GM21367 (cell line): ENCODE measurements around the gene GNPTAB.
"Not testable (repeated sequence)": the region's sequence is repeated elsewhere in the genome, so short reads cannot be mapped to it uniquely, and the experiment has no call there.

Experiments
- ATAC-seq: cut with Tn5 transposase; IDR thresholded peaks from one replicate; pipeline ENCODE4 v1.9.1; 2021; ENCODE audit not compliant: unreplicated experiment

The GNPTAB gene

DNA sequence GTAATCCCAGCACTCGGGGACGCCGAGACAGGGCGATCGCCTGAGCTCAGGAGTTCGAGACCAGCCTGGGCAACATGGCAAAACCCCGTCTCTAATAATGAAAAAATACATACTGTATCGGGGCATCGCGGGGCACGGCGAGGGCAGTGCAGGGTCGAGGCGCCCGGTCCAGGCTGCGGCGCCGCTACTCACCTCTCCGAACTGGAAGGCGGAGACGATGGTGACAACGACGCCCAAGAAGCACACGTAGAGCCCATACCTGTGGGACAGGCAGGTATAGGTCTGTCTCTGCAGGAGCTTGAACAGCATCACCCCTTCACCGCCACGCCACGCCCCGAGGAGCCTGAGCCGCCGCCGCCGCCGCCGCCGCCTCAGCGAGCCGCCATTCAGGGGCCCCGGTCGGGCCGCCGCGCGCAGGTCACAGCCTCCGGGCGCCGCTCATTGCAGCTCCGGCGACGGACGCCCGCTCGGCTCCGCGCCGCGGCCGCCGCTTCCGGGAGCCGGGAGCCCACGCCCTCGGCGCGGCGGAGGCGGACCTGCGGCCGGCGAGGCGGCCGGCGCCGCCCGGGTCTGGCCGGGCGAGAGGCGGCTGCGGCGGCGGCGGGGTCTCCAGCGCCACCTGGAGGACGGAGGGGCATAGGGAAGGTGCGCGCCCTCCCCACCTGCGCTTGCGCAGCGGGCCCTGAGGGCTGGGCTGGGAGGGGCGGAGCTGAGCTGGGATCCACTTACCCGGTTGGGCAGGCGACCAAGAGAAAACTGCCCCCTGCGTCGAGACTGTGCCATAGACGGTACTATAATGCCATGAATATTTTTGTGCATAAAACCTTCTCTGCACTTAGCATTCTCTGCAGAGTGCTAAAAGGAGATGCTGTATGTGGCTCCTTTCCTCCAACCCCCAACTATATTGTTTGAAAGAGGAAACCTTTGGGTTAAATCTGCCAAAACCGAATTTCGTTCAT lies at the start of gene GNPTAB:
Gene GNPTAB, minus strand, starts transcription at position 593 of the 959 bp plus-strand sequence. Its CDS starts 284 bp downstream, at position 309.
- peak; percentile 90 for ATAC-seq

DNA sequence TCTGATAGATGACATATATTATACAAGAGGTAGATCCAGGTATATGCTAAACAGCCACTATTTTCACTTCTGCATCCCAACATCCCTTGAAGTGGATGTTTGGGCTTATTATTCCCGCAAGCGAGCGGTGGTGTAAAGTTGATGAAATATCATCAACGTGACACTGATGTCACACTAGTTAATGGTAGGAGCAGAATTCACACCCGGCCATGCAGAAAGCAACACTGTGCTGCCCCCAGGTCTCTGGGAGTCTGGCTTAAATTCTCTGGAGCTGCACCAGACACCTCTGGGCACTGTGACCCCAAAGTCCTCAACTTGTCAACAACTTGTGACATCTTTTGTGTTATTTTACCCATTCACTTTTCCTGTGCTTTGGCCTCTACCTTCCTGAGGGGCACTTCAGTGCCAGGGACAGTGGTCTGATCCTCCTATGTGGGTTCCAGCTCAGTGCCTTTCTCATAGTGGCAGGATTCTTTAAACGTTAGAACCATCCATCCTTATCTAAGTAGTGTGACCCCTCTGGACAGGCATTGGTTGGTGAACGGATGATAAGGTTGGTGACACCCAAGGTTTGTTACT lies 47.6 kb upstream of the GNPTAB start:
- no peak for ATAC-seq

DNA sequence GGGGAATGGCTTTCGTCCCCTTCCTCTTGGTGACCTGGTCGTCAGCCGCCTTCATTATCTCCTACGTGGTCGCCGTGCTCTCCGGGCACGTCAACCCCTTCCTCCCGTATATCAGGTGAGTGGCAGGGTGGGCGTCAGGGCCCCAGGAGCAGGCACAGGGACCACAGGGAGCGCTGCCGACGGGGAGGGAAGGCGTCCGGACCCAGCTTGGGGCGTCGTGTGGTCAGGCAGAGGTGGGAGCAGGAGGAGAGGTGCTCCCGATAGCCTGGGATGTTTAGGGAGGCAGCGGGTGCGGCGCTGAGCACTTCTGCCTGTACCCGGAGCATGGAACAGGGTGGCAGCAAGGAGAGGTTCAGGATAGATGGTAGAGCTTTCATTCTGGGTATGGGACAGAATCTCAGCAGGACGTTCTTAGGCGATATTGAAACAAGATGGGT lies 47.1 kb upstream of the GNPTAB start:
- ATAC-seq: peak; percentile 5

DNA sequence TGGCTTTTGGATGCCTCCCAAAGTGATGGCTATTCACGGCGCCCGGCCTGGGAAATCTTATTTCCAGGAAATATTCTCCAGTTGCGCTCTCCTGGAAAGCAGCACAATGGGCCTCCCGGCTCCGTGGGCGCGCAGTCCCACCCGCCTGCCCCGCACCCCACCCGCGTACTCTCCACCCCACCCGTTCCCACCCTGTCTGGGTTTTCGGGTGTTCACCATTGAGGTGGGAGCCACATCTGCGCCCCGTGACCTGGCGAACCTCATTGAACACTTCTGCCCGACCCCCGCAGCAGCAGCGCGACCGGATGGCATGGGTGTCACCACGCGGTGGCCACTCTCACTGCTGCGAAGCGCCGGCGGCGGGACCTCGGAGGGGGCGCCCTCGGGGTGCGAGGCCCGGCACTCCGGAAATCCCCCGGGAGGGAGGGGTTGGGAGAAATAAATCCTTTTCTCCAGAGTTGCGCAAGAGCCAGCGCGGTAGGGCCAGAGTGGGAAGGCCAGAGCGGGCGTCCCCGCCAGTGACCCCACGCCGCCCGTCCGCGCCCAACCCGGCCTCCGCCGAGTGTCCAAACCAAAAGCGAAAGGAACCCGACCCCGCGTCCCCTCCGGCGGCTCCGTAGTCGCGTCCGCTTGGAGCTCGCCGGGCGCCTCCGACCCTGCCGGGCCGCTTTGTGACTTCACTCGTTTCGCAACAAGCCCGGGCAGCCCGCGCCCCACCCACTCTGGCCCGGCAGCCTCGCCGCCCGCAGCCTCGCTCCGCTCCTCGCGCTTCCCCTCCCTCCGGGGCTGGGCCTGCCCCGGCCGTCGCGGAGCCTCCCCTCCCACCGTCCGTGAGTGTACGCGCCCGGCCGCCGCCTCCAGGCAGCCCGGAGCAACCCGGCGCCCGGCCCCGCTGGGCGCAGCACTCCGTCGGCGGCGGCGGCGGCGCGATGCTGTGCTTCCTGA lies 46.4 kb upstream of the GNPTAB start, which contains the start of gene DRAM1:
Gene DRAM1, plus strand, starts transcription at position 720 of the 945 bp plus-strand sequence. Its CDS starts 210 bp downstream, at position 930.
- ATAC-seq: peak; percentile 83

DNA sequence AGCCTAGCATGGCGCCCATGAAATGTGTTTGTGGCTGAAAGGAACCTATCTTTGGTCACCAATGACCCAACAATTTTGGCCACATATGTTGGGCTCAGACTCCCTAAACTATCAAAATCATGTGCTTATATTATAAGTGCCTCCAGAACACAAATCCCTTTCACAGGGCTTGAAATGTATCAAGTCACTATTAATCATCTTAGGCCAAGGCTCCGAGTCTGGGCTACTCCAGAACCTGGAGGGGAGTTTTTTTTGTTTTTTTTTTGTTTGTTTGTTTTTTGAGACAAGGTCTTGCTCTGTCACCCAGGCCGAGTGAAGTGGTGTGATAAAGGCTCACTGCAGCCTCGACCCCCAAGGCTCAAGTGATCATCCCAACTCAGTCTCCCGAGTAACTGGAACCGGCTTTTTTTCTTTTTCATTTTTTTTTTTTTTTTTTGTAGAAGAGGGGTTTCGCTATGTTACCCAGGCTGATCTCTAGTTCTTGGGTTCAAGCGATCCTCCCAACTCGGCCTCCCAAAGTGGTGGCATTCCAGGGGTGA lies 45.6 kb upstream of the GNPTAB start:
- ATAC-seq: no peak

DNA sequence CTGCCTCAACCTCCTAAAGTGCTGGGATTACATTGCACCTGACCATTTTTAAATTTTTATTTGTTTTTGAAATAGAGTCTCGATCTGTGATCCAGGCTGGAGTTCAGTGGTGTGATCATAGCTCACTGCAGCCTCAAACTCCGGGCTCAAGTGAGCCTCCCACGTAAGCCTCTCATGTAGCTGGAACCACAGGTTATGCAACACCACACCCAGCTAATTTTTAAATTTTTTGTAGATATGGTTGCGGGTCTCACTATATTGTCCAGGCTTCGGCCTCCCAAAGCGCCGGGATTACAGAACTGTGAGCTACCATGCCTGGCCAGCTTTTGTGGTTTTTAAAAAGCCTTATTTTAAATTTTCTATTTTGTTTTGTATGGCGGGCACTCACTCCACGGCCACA lies 44.4 kb upstream of the GNPTAB start:
- ATAC-seq: no peak

DNA sequence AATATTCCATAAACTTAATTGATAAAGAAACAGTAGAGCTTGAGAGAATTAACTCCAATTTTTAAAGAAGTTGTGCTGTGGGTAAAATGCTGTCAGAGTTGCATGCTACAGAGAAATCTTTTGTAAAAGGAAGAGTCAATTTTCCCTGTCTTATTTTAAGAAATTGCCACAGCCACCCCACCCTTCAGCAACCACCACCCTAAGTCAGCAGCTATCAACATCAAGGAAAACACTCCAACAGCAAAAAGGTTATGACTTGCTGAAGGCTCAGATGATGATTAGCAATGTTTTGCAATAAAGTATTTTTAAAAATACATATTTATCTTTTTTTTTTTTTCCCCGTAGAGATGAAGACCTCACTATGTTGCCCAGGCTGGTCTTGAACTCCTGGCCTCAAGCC lies 40.2 kb upstream of the GNPTAB start:
- no peak for ATAC-seq

DNA sequence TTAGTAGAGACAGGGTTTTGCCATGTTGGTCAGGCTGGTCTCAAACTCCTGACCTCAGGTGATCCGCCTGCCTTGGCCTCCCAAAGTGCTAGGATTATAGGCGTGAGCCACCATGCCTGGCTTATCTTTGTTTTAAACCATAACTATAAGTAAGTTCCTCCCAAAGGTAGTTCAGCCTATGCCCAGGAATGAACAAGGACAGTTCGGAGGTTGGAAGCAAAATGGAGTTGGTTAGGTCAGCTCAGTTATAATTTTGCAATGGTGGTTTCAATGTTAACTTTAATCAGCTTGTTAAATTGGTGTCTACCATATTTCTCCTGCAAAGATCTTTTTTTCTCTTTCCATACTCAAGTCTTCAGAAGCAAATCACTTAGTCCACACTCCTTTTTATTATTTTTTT lies 36.9 kb upstream of the GNPTAB start:
- ATAC-seq: not testable (repeated sequence)

DNA sequence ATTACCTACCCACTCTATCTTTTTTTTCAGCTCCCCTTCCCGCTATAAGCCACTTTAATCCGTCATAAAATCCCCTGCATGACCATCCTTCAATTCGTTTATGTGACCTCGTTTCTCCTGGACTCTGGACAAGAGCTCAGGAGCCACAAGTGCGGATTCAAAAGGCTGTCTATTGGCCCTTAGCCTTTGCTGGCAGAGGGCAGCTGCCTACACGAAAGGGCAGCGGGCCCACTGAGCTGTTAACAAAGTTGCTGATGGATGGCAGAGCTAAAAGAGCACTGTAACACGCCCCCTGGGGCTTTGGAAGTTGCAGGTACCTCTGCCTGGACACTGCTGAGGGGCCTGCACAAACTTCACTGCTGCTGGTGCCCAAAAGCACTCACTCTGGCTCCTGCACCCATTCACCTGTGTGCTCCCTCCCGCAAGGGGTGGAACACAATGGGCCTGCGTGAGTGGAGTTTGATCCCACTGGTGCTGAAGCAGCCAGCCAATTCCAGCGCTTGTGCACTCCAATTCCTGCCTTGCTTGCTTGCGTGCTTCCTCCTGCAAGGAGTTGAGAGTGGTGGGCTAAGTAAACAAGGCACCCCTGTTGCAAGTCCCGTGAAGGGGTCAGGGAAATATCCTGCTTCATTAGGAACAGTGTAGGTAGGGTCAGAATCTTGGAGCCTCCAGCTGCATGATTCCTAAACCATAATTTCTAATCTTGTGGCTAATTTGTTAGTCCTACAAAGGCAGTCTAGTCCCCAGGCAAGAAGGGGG lies 36.0 kb upstream of the GNPTAB start:
- no peak for ATAC-seq

DNA sequence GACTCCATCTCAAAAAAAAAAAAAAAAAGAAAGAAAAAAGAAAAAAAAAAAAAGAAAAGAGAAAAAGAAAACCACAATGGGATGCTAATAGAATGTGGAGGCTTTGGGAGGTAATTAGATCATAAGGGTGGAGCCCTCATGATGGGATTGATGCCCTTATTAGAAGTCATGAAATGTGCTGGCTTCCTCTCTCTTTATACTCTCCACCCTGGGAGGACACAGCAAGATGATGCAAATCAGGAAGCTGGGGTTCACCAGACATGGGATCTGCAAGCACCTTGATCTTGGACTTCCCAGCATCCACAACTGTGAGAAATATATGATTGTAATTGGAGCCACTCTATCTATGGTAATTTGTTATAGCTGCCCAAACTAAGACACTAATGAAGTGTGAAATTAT lies 33.2 kb upstream of the GNPTAB start:
- no peak for ATAC-seq

DNA sequence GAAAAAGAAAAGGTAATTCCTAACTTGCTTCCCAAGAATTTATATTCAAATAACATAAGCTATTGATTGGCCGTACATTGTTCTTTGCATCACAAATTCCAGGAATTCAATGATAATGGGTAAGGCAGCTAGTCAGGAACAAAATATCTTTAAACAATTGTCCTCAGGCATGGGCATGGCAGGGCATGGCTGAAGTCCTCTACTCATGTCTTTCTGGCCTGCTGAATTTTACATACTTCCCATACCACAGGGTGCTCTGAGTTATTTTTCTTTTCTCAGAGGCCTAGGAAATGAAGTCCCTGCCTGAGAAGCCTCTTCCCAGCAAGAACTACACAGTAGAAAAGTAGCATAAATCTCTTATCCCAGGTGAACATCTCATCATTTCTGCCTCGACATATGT lies 31.5 kb upstream of the GNPTAB start:
- no peak for ATAC-seq

DNA sequence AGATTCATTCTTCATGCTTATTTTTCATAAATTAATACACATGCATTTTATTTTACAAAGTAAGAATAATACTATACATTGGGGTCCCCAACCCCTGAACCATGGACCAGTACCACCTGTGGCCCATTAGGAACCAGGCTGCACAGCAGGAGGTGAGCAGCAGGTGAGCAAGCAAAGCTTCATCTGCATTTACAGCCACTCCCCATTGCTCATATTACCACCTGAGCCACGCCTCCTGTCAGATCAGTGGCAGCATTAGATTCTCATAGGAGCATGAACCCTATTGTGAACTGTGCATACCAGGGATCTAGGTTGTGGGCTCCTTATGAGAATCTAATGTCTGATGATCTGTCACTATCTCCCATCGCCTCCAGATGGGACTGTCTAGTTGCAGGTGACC lies 30.9 kb upstream of the GNPTAB start:
- ATAC-seq: not testable (repeated sequence)

DNA sequence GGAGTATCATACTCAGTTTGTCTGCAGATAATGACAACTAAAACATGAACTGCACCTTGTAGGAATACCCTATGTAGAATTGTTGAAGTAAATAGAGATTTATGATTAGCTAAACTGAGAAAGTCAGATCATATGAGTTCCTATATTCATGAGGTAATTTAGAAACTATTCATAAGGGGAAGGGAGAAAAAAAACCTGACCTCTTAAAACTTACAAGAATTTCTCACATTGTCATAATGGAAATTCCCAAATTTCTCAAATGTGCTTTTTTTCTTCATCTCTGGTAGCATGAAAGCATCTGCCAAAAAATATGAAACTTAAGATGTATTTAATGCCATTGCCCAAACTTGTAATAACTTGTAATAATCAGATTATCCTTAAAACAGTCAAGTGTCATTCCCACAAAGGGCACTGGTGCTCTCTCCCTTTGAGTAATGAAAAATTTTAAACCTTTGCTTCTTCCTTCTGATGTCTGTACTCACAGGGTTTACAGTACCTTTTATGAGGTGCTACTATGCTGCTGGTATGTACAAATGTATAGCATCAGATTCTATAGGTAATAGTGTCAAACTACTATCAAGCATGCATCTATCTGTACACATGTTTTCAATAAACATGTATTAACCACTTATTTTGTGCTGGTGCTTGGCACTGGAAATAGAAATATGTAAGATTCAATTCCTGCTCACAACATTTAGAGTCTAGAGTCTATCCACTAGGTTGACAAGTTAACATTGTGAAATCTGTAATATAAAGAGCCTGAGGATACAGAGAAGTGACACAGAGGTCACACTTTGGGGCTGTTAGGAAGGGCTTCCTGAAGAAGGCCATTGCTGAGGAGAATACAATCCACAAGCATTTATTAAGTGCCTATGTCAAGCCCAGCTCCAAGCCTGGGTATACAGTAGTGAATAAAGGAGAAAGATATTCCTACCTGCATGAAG lies 29.2 kb upstream of the GNPTAB start:
- peak; percentile 34 for ATAC-seq

DNA sequence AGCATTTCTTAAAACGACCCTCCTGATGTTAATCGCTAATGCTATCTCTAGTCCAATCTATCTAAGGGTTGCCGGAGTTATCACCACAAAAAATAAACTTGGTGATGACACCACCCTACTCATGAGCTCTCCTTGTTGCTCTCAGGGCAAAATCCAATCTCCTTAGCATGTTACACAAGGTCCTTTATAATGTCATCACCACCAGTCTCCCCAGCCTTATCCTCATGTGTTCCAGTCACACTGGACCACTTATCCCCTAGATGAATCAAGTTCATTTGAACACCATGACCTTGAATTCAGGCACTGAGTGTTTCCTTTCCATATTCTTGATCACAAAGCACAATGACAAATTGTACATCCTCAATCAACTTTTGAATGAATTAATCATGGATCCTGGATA lies 27.6 kb upstream of the GNPTAB start:
- ATAC-seq: no peak

DNA sequence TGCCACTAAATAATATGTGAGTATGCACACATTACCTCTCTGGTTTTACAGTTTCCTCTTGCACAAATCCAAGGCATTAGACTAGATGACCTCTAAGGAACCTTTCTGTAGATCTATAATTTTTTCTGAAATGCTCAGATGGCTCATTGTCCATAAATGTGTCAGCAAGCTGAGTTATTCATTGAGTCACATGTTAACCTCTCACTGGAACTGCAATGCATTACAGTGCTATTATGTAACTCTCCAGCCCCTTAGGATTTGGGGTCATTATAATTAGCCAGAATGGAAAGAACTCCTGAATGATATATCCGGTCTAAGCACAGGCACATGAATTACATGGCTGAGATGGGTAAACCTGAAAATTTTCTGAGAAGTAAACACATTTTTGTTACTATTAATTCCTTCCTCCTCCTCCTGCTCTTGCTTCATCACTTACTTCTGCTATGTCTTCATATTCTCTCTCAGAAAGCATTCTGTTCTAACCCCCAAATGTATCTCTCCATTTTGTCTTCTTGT lies 26.3 kb upstream of the GNPTAB start:
- ATAC-seq: no peak

DNA sequence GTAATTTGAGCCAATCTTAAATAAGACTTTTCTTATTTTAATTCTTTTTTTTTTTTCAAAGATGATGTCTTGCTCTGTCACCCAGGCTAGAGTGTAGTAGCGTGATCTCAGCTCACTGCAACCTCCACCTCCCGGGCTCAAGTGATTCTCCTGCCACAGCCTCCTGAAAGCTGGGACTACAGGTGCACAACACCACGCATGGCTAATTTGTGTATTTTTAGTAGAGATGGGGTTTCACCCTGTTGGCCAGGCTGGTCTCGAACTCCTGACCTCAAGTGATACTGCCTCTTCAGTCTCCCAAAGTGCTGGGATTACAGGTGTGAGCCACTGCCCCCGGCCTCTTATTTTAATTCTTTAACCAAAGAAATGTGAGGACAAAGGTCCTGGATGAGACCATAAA lies 25.9 kb upstream of the GNPTAB start:
- ATAC-seq: not testable (repeated sequence)

DNA sequence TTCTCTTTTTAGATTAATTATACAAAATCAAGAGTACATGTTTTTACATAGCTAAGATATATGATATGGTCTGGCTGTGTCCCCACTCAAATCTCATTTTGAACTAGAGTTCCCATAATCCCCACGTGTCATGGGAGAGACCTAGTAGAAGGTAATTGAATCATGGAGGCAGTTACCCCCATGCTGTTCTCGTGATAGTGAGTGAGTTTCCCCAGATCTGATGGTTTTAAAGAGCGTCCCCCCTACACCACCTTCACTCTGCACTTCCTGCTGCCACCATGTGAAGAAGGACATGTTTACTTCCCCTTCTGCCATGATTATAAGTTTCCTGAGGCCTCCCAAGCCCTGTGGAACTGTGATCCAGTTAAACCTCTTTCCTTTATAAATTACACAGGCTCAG lies 25.2 kb upstream of the GNPTAB start:
- no peak for ATAC-seq

DNA sequence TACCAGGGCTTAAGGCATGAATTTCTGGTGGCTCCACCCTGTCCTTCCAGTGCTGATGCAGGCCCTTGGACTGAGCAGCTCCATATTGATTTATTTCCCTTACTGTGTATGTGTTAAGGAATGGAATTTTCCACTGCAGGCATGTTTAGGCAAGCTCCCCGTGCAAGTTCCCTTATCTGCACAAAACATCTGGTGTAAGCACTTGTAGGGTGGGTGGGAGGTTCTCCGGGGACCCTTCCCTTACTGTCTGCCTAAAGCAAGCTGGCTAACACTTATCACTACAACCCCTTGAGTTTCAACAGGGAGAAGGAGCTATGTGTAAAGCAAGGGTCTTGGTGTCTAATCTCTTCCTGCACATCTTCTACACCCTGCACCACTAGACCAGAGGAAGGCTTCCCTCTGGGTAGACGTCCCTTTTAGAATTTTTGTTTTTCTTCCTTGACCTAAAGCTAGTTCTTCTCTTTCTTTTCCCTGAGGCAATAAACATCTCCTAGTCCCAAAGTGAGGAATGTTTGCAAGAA lies 24.7 kb upstream of the GNPTAB start:
- ATAC-seq: no peak
